SK-N-SH treated with all-trans-retinoic acid at 6 μM for 48 hours (cell line): Measurements from ENCODE around the gene SIRPB2.

ENCODE experiments used
- ATAC-seq: fragments of 200-7000 bp; cut with Tn5 transposase; 3 replicates; pipeline ENCODE4 v1.9.1; 2020; ENCODE audit warnings: mild to moderate bottlenecking, moderate library complexity
- ARNTL ChIP-seq: fragments of 450-650 bp; formaldehyde crosslinking; IDR thresholded peaks from 2 replicates; pipeline ENCODE4 v1.5.0; 2020; ENCODE audit warnings: low read depth, mild to moderate bottlenecking, moderate library complexity, borderline replicate concordance
- BACH2 ChIP-seq: fragments of 250-450 bp; sonication (Bioruptor Pico); IDR thresholded peaks from 2 replicates; pipeline ENCODE4 v1.9.0; 2021; ENCODE audit warnings: mild to moderate bottlenecking, borderline replicate concordance
- CSDC2 ChIP-seq: fragments of 250-450 bp; sonication (Bioruptor Pico); IDR thresholded peaks from 2 replicates; pipeline ENCODE4 v1.5.0; 2020; ENCODE audit warnings: mild to moderate bottlenecking, moderate library complexity
- ESRRG ChIP-seq: fragments of 250-450 bp; sonication (Bioruptor Pico); IDR thresholded peaks from 2 replicates; pipeline ENCODE4 v1.6.1; 2021; ENCODE audit warnings: mild to moderate bottlenecking
- GLIS3 ChIP-seq: fragments of 250-450 bp; sonication (Bioruptor Pico); IDR thresholded peaks from 2 replicates; pipeline ENCODE4 v1.5.0; 2020; ENCODE audit warnings: mild to moderate bottlenecking, moderate library complexity
- ISL1 ChIP-seq: fragments of 250-450 bp; sonication (Bioruptor Pico); IDR thresholded peaks from 2 replicates; pipeline ENCODE4 v2.1.2; 2022; ENCODE audit warnings: mild to moderate bottlenecking, moderate library complexity
- OSR1 ChIP-seq: fragments of 250-450 bp; sonication (Bioruptor Pico); IDR thresholded peaks from 2 replicates; pipeline ENCODE4 v1.8.0; 2022; ENCODE audit warnings: moderate library complexity, mild to moderate bottlenecking, inconsistent platforms
- PPARA ChIP-seq: fragments of 250-450 bp; sonication (Bioruptor Pico); IDR thresholded peaks from 2 replicates; pipeline ENCODE4 v1.5.0; 2020; ENCODE audit warnings: mild to moderate bottlenecking, borderline replicate concordance
- RARB ChIP-seq: fragments of 250-450 bp; sonication (Bioruptor Pico); IDR thresholded peaks from 2 replicates; pipeline ENCODE4 v1.8.0; 2021; ENCODE audit warnings: mild to moderate bottlenecking, moderate library complexity
- SNAI2 ChIP-seq: fragments of 250-450 bp; sonication (Bioruptor Pico); IDR thresholded peaks from 2 replicates; pipeline ENCODE4 v1.5.0; 2020; ENCODE audit warnings: mild to moderate bottlenecking, moderate library complexity
- TCF4 ChIP-seq: fragments of 250-450 bp; sonication (Bioruptor Pico); IDR thresholded peaks from 2 replicates; pipeline ENCODE4 v1.8.0; 2021; ENCODE audit warnings: mild to moderate bottlenecking, moderate library complexity, borderline replicate concordance
- TOX ChIP-seq: fragments of 250-450 bp; sonication (Bioruptor Pico); IDR thresholded peaks from 2 replicates; pipeline ENCODE4 v1.8.0; 2021; ENCODE audit warnings: mild to moderate bottlenecking, moderate library complexity, borderline replicate concordance
- ZFP3 ChIP-seq: fragments of 250-450 bp; sonication (Bioruptor Pico); IDR thresholded peaks from 2 replicates; pipeline ENCODE4 v1.5.0; 2020; ENCODE audit warnings: mild to moderate bottlenecking, moderate library complexity
- ZFP30 ChIP-seq: fragments of 450-650 bp; formaldehyde crosslinking; IDR thresholded peaks from 2 replicates; pipeline ENCODE4 v1.5.0; 2022; ENCODE audit warnings: mild to moderate bottlenecking, moderate library complexity
- ZNF70 ChIP-seq: fragments of 450-650 bp; formaldehyde crosslinking; IDR thresholded peaks from 2 replicates; pipeline ENCODE4 v1.5.0; 2020; ENCODE audit warnings: mild to moderate bottlenecking, moderate library complexity
- ZNF8 ChIP-seq: fragments of 450-650 bp; formaldehyde crosslinking; IDR thresholded peaks from 2 replicates; pipeline ENCODE4 v1.5.0; 2020; ENCODE audit warnings: mild to moderate bottlenecking, moderate library complexity
- TF ChIP-seq, protein P1 (sequence below): fragments of 250-450 bp; sonication (Bioruptor Pico); IDR thresholded peaks from 2 replicates; pipeline ENCODE4 v1.5.1; 2020; ENCODE audit warnings: low read depth, mild to moderate bottlenecking, moderate library complexity
- TF ChIP-seq, protein P2 (sequence below): fragments of 250-450 bp; sonication (Bioruptor Pico); IDR thresholded peaks from 2 replicates; pipeline ENCODE4 v1.5.0; 2020; ENCODE audit warnings: mild to moderate bottlenecking, moderate library complexity
- TF ChIP-seq, protein P3 (sequence below): fragments of 250-450 bp; sonication (Bioruptor Pico); IDR thresholded peaks from 2 replicates; pipeline ENCODE4 v1.8.0; 2021; ENCODE audit warnings: low read depth, mild to moderate bottlenecking, moderate library complexity, borderline replicate concordance
- TF ChIP-seq, protein P4 (sequence below): fragments of 250-450 bp; sonication (Bioruptor Pico); IDR thresholded peaks from 2 replicates; pipeline ENCODE4 v1.8.0; 2020; ENCODE audit warnings: mild to moderate bottlenecking, moderate library complexity, borderline replicate concordance
- TF ChIP-seq, protein P5 (sequence below): fragments of 250-450 bp; sonication (Bioruptor Pico); IDR thresholded peaks from 2 replicates; pipeline ENCODE4 v1.5.1; 2021; ENCODE audit warnings: mild to moderate bottlenecking, moderate library complexity

The SIRPB2 gene

DNA sequence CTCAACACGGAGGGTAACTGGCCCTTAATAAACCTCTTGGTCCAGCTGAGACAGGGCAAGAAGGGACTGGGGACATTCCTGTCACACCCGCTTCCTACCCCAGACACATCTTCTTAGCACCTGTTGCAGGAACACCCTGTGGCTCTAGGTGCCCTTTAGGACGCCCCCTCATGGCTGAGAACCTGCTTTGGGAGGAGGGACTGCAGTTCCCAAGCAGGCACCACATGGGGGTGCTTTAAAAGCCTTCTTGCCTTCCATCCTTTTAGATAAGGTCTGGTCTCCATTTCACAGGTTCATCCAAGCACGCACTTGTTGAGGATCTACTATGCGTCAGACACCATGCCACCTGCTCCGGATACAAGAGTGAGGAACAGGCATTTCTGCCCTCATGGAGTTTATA, 51.2 kb downstream of the SIRPB2 start:
- ATAC-seq = peak; percentile 37; the same call in 1 of the 3 replicates
- TF ChIP-seq ZNF8 (CRISPR knock-in tag) = no peak
- no peak for TF ChIP-seq PPARA (CRISPR knock-in tag)
- TF ChIP-seq, protein P1, sequence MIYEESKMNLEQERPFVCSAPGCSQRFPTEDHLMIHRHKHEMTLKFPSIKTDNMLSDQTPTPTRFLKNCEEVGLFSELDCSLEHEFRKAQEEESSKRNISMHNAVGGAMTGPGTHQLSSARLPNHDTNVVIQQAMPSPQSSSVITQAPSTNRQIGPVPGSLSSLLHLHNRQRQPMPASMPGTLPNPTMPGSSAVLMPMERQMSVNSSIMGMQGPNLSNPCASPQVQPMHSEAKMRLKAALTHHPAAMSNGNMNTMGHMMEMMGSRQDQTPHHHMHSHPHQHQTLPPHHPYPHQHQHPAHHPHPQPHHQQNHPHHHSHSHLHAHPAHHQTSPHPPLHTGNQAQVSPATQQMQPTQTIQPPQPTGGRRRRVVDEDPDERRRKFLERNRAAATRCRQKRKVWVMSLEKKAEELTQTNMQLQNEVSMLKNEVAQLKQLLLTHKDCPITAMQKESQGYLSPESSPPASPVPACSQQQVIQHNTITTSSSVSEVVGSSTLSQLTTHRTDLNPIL = no peak
- no peak for TF ChIP-seq ZFP30
- TF ChIP-seq ESRRG (CRISPR knock-in tag) = no peak
- no peak for TF ChIP-seq ARNTL (CRISPR knock-in tag)
- no peak for TF ChIP-seq OSR1
- TF ChIP-seq, protein P2, sequence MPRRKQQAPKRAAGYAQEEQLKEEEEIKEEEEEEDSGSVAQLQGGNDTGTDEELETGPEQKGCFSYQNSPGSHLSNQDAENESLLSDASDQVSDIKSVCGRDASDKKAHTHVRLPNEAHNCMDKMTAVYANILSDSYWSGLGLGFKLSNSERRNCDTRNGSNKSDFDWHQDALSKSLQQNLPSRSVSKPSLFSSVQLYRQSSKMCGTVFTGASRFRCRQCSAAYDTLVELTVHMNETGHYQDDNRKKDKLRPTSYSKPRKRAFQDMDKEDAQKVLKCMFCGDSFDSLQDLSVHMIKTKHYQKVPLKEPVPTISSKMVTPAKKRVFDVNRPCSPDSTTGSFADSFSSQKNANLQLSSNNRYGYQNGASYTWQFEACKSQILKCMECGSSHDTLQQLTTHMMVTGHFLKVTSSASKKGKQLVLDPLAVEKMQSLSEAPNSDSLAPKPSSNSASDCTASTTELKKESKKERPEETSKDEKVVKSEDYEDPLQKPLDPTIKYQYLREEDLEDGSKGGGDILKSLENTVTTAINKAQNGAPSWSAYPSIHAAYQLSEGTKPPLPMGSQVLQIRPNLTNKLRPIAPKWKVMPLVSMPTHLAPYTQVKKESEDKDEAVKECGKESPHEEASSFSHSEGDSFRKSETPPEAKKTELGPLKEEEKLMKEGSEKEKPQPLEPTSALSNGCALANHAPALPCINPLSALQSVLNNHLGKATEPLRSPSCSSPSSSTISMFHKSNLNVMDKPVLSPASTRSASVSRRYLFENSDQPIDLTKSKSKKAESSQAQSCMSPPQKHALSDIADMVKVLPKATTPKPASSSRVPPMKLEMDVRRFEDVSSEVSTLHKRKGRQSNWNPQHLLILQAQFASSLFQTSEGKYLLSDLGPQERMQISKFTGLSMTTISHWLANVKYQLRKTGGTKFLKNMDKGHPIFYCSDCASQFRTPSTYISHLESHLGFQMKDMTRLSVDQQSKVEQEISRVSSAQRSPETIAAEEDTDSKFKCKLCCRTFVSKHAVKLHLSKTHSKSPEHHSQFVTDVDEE (CRISPR knock-in tag) = no peak
- no peak for TF ChIP-seq BACH2 (CRISPR knock-in tag)
- TF ChIP-seq CSDC2 (CRISPR knock-in tag) = no peak

DNA sequence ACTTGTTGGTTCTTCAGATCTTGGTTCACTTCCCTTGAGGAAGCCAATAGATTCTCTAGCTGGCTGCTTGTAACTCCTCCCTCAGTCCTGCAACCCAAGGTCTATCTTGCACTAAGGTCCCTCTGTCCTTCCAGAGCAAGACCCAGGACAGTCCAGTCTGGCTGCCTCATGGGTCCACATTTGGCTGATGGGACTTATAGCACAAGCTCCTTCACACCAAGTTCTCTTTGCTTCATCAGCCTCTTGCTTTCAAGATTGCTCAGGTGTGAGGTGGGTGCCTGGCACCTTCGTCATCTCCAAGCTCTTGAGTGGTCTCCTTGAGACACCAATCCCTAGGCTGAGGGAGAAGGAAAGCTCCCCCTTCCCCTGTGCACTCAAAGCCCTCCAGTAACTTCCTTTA, 52.9 kb downstream of the SIRPB2 start:
- no peak for ATAC-seq
- TF ChIP-seq, protein P3, sequence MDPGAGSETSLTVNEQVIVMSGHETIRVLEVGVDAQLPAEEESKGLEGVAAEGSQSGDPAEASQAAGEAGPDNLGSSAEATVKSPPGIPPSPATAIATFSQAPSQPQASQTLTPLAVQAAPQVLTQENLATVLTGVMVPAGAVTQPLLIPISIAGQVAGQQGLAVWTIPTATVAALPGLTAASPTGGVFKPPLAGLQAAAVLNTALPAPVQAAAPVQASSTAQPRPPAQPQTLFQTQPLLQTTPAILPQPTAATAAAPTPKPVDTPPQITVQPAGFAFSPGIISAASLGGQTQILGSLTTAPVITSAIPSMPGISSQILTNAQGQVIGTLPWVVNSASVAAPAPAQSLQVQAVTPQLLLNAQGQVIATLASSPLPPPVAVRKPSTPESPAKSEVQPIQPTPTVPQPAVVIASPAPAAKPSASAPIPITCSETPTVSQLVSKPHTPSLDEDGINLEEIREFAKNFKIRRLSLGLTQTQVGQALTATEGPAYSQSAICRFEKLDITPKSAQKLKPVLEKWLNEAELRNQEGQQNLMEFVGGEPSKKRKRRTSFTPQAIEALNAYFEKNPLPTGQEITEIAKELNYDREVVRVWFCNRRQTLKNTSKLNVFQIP (CRISPR knock-in tag) = no peak
- no peak for TF ChIP-seq ESRRG (CRISPR knock-in tag)
- no peak for TF ChIP-seq ZNF70 (CRISPR knock-in tag)
- TF ChIP-seq ZFP30 = no peak
- no peak for TF ChIP-seq TCF4 (CRISPR knock-in tag)
- TF ChIP-seq ZNF8 (CRISPR knock-in tag) = no peak

DNA sequence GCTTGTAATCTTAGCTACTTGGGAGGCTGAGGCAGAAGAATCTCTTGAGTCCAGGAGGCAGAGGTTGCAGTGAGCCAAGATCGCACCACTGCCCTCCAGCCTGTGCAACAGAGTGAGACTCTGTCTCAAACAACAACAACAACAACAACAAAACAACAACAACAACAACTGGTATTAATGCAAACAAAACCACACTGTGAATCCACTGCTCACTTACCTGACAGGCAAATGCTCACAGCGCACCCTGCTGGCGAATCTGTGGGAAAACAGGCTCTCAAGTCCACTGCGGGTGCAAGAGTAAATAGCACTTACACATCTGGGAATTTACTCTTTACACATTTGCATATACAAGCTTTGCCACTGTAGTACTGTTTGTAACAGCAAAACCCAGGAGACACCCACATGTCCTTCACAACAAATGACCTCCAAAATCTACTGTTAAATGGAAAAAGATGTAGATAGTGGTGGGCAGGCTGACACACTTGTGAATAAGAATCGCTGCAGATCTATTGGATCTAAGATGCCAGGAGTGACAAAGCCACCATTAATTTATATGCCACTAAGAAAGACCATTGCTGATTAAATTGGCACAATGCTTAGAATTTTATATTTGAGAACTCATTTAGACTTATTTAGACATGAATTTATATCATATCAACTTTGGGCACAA, 53.9 kb downstream of the SIRPB2 start:
- TF ChIP-seq SNAI2 (CRISPR knock-in tag) (no peak), OSR1 (no peak), RARB (no peak)
- TF ChIP-seq, protein P4, sequence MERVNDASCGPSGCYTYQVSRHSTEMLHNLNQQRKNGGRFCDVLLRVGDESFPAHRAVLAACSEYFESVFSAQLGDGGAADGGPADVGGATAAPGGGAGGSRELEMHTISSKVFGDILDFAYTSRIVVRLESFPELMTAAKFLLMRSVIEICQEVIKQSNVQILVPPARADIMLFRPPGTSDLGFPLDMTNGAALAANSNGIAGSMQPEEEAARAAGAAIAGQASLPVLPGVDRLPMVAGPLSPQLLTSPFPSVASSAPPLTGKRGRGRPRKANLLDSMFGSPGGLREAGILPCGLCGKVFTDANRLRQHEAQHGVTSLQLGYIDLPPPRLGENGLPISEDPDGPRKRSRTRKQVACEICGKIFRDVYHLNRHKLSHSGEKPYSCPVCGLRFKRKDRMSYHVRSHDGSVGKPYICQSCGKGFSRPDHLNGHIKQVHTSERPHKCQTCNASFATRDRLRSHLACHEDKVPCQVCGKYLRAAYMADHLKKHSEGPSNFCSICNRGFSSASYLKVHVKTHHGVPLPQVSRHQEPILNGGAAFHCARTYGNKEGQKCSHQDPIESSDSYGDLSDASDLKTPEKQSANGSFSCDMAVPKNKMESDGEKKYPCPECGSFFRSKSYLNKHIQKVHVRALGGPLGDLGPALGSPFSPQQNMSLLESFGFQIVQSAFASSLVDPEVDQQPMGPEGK (CRISPR knock-in tag) = no peak
- TF ChIP-seq, all 23 proteins: peak for 0
- peak; percentile 85 for ATAC-seq

DNA sequence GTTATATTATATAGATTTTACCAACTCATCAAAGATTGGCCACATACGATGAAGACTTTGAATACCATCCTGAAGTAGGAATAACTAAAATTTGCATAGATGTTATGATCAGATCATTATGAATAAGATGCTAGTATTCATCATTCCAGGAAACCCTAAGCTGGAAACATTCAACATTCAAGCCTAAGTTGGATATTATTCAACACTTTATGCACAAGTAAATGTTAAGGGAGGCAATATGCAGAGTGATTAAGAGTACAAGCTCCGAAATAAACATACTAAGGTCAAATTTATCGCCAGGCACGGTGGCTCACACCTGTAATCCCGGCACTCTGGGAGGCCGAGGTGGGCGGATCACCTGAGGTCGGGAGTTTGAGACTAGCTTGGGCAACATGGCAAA, 55.0 kb downstream of the SIRPB2 start:
- ATAC-seq = no peak
- TF ChIP-seq CSDC2 (CRISPR knock-in tag) (no peak), ARNTL (CRISPR knock-in tag) (no peak), ZNF8 (CRISPR knock-in tag) (no peak), ZNF70 (CRISPR knock-in tag) (no peak), TCF4 (CRISPR knock-in tag) (no peak), ISL1 (CRISPR knock-in tag) (no peak), ZFP3 (CRISPR knock-in tag) (no peak), PPARA (CRISPR knock-in tag) (no peak), ESRRG (CRISPR knock-in tag) (no peak), GLIS3 (CRISPR knock-in tag) (no peak), SNAI2 (CRISPR knock-in tag) (no peak), TOX (CRISPR knock-in tag) (no peak)
- TF ChIP-seq, protein P1 = no peak
- TF ChIP-seq, protein P2 (CRISPR knock-in tag) = no peak
- TF ChIP-seq, protein P5, sequence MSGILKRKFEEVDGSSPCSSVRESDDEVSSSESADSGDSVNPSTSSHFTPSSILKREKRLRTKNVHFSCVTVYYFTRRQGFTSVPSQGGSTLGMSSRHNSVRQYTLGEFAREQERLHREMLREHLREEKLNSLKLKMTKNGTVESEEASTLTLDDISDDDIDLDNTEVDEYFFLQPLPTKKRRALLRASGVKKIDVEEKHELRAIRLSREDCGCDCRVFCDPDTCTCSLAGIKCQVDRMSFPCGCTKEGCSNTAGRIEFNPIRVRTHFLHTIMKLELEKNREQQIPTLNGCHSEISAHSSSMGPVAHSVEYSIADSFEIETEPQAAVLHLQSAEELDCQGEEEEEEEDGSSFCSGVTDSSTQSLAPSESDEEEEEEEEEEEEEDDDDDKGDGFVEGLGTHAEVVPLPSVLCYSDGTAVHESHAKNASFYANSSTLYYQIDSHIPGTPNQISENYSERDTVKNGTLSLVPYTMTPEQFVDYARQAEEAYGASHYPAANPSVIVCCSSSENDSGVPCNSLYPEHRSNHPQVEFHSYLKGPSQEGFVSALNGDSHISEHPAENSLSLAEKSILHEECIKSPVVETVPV (CRISPR knock-in tag) = no peak
